ENCODE data around the gene B3GALT2.
A peak's percentile ranks its signal among the peaks of the same experiment; 100 is the strongest.
"Not testable (repeated sequence)": the region's sequence is repeated elsewhere in the genome, so short reads cannot be mapped to it uniquely, and the experiment has no call there.

The B3GALT2 gene, protein sequence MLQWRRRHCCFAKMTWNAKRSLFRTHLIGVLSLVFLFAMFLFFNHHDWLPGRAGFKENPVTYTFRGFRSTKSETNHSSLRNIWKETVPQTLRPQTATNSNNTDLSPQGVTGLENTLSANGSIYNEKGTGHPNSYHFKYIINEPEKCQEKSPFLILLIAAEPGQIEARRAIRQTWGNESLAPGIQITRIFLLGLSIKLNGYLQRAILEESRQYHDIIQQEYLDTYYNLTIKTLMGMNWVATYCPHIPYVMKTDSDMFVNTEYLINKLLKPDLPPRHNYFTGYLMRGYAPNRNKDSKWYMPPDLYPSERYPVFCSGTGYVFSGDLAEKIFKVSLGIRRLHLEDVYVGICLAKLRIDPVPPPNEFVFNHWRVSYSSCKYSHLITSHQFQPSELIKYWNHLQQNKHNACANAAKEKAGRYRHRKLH

DNA sequence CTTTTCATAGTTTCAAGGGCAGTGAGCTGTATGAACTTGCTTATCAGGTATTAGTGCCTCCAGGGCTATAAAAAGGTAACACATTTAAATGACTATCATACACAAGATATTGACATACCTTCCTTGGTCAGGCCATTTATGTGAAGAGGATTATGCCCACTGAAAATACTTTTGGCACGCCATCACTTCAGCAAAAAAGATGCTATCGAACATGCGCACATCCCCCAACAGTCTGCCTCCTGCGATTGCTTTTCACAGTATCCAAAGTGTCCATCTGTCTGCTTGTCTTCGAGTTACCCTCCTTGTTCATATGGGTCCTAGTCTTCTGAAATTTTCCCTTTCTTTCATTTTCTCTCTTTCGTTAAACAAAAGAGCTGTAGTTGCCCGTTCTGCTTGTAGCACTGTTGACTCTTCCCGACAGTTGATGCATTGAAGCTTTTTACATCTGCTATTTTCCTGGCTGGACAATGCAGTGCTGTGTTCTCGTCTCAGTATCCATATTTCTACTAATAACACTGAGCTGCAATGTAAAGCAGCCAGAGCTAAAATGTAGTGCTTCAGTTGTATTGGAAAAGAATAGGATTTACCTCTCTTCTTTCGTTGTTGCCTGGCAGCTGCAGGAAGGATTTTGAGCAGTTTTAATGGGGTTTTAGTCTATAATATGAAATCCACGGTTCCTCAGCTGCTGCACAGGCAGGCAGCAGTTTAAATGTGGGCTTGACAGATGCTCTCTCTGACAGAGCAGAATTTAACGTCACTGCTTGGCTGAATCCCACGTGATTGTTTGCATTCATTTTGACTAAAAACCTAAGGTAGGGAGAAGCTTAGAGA is at the start of gene B3GALT2:
Gene B3GALT2 (minus strand): TSS at position 713 of the 831 bp plus-strand sequence. CDS start 5,051 bp downstream, outside the sequence.
- DNase-seq (ENCODE audit: low read depth), result peak; percentile 62

DNA sequence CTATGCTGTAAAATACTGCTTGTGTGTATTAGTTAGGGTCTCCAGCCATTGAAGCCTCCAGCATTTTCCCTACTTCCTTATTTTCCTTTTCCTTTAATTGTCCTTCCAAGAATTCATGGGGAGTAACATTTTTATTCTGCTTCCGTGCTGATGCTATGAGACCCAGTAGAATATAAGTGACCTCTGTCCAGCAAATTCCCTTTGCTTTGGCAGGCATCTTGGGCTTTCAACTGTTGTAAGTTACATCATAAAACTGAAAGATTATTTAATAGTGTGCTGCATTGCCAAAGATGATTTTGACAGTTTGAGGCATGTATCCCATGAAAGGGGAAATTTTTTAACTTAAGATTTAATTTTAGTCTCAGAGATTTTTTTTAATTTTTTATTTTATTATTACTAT is 48.1 kb upstream of the B3GALT2 start:
- DNase-seq (ENCODE audit: low read depth), result no peak

DNA sequence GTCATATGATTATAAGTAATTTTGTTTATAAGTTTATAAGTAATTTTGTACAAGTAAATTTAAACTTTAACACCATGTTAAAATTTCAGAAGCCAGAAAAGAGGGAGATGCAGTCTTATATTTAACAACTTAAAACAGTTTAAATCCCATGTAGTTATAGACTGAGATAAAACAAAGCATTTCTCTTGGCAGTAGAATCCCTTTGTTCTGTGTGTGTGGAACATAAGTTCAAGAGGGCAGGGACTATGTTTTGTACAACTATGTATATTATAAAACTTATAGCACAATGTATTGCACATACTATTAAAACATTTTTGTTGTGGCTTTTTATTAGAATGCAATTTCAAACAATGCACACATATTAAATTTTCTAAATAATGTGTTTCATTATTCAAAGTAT is 44.7 kb upstream of the B3GALT2 start:
- not testable (repeated sequence) for DNase-seq (ENCODE audit: low read depth)

GRCh38 chr1:193229136-193229535 is 42.7 kb upstream of the B3GALT2 start:
- DNase-seq (ENCODE audit: low read depth), result peak; percentile 62

GRCh38 chr1:193222056-193222615 is 35.7 kb upstream of the B3GALT2 start:
- no peak for DNase-seq (ENCODE audit: low read depth)

- no peak for DNase-seq (ENCODE audit: low read depth)
These were observed 35.2 kb upstream of the B3GALT2 start for GRCh38 chr1:193221651-193222050.

- no peak for DNase-seq (ENCODE audit: low read depth)
These were observed 33.0 kb upstream of the B3GALT2 start for GRCh38 chr1:193219391-193219790.

- no peak for DNase-seq (ENCODE audit: low read depth)
These were observed 30.5 kb upstream of the B3GALT2 start for GRCh38 chr1:193216920-193217319.

DNA sequence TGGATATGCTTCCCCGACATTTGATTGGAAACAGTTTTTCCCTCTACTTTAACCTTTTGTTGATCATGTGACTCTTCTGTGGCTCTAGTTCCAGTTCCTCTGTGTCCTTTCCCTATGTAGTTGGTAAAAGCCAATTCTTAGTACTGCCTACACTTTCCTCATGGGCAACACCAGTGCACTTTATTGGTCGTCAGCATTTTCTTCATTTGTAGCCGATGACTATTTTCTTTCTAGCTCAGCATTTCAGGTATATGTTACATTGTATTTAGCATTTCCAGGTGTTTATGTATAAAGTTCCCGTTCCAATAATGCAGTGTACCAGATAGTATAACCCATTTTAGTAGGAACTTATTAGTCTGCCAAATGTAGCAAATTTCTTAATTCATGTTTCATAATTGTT is 27.6 kb upstream of the B3GALT2 start:
- DNase-seq (ENCODE audit: low read depth), result no peak

GRCh38 chr1:193212637-193213036 is 26.2 kb upstream of the B3GALT2 start:
- no peak for DNase-seq (ENCODE audit: low read depth)

GRCh38 chr1:193211539-193211938 is 25.1 kb upstream of the B3GALT2 start:
- peak; percentile 92 for DNase-seq (ENCODE audit: low read depth)

GRCh38 chr1:193210996-193211395 is 24.6 kb upstream of the B3GALT2 start:
- DNase-seq (ENCODE audit: low read depth), result no peak

GRCh38 chr1:193201021-193201420 is 14.6 kb upstream of the B3GALT2 start:
- DNase-seq (ENCODE audit: low read depth), result no peak

DNA sequence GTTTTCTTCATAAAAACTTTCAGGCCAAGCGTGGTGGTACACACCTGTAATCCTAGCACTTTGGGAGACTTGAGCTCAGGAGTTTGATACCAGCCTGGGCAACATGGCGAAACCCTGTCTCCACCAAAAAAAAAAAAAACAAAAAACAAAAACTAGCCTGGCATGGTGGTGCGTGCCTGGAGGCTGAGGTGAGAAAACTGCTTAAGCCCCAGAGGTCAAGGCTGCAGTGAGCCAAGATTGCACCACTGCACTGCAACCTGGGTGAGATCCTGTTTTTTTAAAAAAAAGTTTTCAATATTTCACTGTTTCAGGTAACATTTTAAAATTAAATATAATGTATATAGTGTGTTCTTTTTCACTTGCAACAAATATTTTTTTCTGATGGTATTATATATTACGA is 13.5 kb upstream of the B3GALT2 start:
- no peak for DNase-seq (ENCODE audit: low read depth)

DNA sequence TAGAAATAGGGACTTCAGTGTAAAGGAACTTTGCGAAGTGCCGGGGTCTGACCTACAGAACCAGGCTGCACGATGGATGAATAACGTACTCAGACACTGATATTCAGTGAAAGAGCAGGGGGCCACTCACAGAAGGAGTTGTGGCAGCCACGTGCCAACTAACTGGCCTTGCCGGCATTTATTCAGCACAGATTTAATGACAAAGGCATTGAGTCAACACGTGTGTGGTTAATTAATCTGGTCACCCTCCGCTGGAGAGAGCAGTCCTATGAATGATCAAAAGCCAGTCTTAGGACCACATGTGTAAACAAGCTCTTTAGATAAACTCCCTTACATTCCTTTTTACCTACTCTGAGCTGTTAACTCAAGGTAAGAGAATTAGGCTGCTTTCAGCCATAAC is 6.2 kb upstream of the B3GALT2 start:
- DNase-seq (ENCODE audit: low read depth), result no peak

DNA sequence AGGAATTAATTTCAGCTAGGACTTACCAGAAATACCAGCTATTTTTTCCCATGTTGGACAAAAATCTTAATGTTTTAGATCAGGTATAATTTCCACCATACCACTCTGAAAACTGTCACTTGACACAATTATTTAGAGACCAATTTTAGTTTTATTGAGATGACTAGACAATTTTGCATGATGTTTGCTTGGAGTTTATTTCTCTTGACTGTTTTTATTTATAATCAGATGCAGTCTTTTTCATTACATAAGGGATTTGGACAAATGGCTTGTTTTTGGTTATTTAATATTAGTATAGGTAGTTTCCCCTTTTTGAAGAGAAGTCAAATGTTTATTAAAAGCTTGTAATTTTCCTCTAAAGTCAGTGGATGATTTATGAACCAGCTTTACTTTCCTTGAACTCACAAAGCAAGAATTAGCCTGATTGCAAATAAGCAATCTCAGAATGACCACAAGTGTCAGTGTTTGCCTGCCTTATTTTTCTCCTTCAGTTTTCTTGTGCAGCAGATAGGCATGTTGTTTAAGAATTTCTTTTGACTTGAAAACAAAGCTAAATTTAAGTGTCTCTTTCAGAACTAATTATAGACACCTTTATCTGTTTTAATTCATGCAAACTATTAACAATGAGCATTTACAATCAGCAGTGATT is 3.8 kb upstream of the B3GALT2 start:
- DNase-seq (ENCODE audit: low read depth), result peak; percentile 55

GRCh38 chr1:193189442-193190095 is 3.2 kb upstream of the B3GALT2 start:
- no peak for DNase-seq (ENCODE audit: low read depth)

DNA sequence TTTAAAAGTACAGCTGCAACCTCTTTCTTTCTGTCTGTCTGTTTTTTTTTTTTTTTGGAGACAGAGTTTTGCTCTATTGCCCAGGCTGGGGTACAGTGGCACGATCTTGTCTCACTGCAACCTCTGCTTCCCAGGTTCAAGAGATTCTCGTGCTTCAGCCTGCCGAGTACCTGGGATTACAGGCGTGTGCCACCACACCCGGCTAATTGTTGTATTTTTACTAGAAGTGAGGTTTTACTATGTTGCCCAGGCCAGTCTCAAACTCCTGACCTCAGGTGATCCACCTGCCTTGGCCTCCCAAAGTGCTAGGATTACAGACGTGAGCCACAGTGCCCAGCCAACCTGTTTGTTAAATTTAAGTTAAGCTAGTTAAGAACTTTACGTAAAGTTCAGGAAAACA is 2.5 kb upstream of the B3GALT2 start:
- DNase-seq (ENCODE audit: low read depth), result not testable (repeated sequence)

- no peak for DNase-seq (ENCODE audit: low read depth)
These were observed 701 bp upstream of the B3GALT2 start for GRCh38 chr1:193187114-193187513.

DNA sequence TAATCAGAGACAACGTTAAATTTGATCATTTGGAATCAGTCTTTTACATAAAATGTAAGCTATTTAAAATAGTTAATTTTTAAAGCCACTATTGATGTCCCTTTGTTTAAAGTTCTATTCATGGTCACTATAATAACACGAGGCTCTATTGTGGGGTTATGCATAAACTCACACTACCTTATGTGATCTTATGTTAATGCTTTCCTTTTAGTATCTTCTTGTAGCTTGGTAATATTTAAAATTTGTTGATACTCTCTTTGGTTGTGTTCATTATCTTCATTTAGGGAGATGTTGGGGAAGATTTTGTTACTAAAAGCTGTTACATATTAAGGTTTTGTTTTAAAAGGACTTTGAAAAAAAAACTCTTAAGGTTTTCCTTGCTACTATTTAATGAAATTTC is 1.2 kb downstream of the B3GALT2 start:
- no peak for DNase-seq (ENCODE audit: low read depth)

DNA sequence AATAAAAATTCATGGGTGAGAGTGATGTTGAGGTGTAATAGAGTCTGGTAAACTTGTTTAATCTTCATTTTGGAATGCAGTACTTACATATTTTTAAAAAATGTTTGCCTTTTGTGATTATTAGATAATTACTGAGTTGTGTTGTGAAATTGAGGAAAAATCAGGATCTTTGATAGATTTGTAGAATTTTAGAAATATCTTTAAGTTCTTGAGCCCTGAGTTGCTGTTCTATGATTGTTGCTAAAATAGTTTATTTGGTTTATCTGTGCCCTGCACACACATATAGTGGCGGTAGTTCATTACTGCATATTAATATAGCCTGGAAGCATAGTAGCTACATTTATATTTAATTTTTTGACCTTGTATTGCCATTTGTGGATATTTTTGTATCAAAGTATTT is 1.6 kb downstream of the B3GALT2 start:
- no peak for DNase-seq (ENCODE audit: low read depth)
